ENCODE measurements around the gene FNDC5. TPM values are rescaled to one million over a fixed set of nuclear protein-coding genes. Genes with fewer than 3 reads are reported as not detected.

FNDC5 gene
- total and polyA plus RNA-seq, 9 of the 15 experiments (the other 6 are each of a cell fraction or from before 2014, with no cell fraction given): 0.06 to 2.1 (median 0.22) TPM

DNA sequence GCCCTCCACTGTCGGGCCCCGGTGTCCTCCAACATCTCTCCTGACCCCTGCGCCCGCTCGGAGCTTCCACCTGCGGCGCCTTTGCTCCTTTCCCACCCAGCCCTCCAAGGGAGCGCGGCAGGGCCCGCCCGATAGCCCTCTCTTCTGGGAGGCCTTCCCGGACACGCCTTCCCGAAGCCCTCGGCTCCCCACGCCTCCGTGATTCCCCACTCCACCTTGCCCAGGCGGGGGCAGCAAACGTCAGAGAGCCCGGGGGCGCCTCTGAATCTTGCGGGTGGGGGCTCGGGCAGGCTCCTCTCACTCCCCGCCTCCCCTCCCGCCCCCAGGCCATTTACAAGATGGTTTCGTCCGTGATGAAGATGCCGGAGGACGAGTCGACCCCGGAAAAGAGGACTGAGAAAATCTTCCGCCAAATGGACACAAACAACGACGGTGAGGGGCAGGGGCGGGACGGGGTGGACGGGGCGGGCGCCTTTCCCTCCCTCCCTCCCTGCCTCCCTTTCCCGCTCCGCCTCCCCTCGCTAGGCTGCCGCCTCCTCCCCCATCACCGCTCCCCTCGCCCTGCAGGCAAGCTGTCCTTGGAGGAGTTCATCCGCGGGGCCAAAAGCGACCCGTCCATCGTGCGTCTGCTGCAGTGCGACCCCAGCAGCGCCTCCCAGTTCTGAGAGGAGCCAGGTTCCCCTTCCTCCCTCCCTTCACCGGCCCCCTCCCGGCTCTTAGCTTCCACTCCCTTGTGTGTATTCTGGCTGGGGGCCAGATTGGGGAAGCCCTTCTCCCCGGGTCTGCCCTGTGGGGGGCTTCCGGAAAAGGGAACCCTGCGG is 22.7 kb upstream of the FNDC5 start (continued):
- TF ChIP-seq RERE (CRISPR knock-in tag; IDR thresholded peaks at IDR 0.05; ENCODE audit: borderline replicate concordance) (0 out of 2 replicates have a peak, but pooled peaks have one; percentile 37), CHD4 (IDR thresholded peaks at IDR 0.05; ENCODE audit: insufficient read depth, insufficient replicate concordance, low read depth, low read length, poor library complexity, severe bottlenecking) (no peak), RBM17 (IDR thresholded peaks at IDR 0.05; ENCODE audit: borderline replicate concordance, low read depth, low read length) (no peak), SLC30A9 (CRISPR knock-in tag; IDR thresholded peaks at IDR 0.05) (no peak), POLR3G (IDR thresholded peaks at IDR 0.05; ENCODE audit: extremely low read depth, insufficient read length, insufficient replicate concordance) (no peak), DMBX1 (CRISPR knock-in tag; IDR thresholded peaks at IDR 0.05; ENCODE audit: borderline replicate concordance) (no peak), MAZ (CRISPR knock-in tag; conservative IDR thresholded peaks at IDR 0.05 in 1 of 2, IDR thresholded peaks at IDR 0.05 in 1 of 2) (peak; percentile 81 to 88), ZFX (CRISPR knock-in tag; IDR thresholded peaks at IDR 0.05) (0 out of 2 replicates have a peak, but pooled peaks have one; percentile 15)
- TF ChIP-seq, protein P1, sequence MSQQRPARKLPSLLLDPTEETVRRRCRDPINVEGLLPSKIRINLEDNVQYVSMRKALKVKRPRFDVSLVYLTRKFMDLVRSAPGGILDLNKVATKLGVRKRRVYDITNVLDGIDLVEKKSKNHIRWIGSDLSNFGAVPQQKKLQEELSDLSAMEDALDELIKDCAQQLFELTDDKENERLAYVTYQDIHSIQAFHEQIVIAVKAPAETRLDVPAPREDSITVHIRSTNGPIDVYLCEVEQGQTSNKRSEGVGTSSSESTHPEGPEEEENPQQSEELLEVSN (IDR thresholded peaks at IDR 0.05; ENCODE audit: borderline replicate concordance in 1 of 2, extremely low read depth in 1 of 2, insufficient read depth in 1 of 2, insufficient read length in 1 of 2, low read depth in 1 of 2, low read length in 1 of 2, poor library complexity in 1 of 2, severe bottlenecking in 1 of 2): no peak
- TF ChIP-seq, protein P2, sequence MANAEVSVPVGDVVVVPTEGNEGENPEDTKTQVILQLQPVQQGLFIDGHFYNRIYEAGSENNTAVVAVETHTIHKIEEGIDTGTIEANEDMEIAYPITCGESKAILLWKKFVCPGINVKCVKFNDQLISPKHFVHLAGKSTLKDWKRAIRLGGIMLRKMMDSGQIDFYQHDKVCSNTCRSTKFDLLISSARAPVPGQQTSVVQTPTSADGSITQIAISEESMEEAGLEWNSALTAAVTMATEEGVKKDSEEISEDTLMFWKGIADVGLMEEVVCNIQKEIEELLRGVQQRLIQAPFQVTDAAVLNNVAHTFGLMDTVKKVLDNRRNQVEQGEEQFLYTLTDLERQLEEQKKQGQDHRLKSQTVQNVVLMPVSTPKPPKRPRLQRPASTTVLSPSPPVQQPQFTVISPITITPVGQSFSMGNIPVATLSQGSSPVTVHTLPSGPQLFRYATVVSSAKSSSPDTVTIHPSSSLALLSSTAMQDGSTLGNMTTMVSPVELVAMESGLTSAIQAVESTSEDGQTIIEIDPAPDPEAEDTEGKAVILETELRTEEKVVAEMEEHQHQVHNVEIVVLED (CRISPR knock-in tag; IDR thresholded peaks at IDR 0.05): no peak
- TF ChIP-seq, protein P3, sequence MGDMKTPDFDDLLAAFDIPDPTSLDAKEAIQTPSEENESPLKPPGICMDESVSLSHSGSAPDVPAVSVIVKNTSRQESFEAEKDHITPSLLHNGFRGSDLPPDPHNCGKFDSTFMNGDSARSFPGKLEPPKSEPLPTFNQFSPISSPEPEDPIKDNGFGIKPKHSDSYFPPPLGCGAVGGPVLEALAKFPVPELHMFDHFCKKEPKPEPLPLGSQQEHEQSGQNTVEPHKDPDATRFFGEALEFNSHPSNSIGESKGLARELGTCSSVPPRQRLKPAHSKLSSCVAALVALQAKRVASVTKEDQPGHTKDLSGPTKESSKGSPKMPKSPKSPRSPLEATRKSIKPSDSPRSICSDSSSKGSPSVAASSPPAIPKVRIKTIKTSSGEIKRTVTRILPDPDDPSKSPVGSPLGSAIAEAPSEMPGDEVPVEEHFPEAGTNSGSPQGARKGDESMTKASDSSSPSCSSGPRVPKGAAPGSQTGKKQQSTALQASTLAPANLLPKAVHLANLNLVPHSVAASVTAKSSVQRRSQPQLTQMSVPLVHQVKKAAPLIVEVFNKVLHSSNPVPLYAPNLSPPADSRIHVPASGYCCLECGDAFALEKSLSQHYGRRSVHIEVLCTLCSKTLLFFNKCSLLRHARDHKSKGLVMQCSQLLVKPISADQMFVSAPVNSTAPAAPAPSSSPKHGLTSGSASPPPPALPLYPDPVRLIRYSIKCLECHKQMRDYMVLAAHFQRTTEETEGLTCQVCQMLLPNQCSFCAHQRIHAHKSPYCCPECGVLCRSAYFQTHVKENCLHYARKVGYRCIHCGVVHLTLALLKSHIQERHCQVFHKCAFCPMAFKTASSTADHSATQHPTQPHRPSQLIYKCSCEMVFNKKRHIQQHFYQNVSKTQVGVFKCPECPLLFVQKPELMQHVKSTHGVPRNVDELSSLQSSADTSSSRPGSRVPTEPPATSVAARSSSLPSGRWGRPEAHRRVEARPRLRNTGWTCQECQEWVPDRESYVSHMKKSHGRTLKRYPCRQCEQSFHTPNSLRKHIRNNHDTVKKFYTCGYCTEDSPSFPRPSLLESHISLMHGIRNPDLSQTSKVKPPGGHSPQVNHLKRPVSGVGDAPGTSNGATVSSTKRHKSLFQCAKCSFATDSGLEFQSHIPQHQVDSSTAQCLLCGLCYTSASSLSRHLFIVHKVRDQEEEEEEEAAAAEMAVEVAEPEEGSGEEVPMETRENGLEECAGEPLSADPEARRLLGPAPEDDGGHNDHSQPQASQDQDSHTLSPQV (IDR thresholded peaks at IDR 0.05): no peak

All from K562 (cell line).